Neural cell (in vitro differentiated cells): ENCODE results near the gene GINS2. TPM values are rescaled to one million over a fixed set of nuclear protein-coding genes. Genes with fewer than 3 reads are reported as not detected.
A peak's percentile ranks its signal among the peaks of the same experiment; 100 is the strongest.

ENCODE experiments used
- H2AFZ ChIP-seq: fragments of 200-600, 300-800 bp; sonication (generic), shearing (Covaris generic); 2 replicates; pipeline ENCODE4 v1.6.0; 2014; ENCODE audit warnings: low read depth, mild to moderate bottlenecking, antibody characterized with exemption, low read length, moderate library complexity
- H3F3A ChIP-seq: fragments of 200-600 bp; shearing (Covaris generic); 2 replicates; pipeline ENCODE4 v1.6.1; 2016; ENCODE audit warnings: mild to moderate bottlenecking, moderate library complexity, mixed read lengths, antibody characterized with exemption, low read length; ENCODE audit not compliant: insufficient read depth, poor library complexity, severe bottlenecking
- H3K27ac ChIP-seq: fragments of 200-600, 300-800 bp; sonication (generic), shearing (Covaris generic); 2 replicates; pipeline ENCODE4 v1.5.1; 2014; ENCODE audit warnings: mild to moderate bottlenecking, low read length, moderate library complexity
- H3K27me3 ChIP-seq: fragments of 300-800, 200-600 bp; sonication (generic), shearing (Covaris generic); 2 replicates; pipeline ENCODE4 v1.6.0; 2014; ENCODE audit warnings: mild to moderate bottlenecking, low read depth, low read length, moderate library complexity; ENCODE audit not compliant: insufficient read depth
- H3K36me3 ChIP-seq: fragments of 300-800, 200-600 bp; sonication (generic), shearing (Covaris generic); 2 replicates; pipeline ENCODE4 v1.5.1; 2014; ENCODE audit warnings: mild to moderate bottlenecking, antibody characterized with exemption, low read length, moderate library complexity; ENCODE audit not compliant: insufficient read depth
- H3K4me2 ChIP-seq: fragments of 300-800, 200-600 bp; sonication (generic), shearing (Covaris generic); 2 replicates; pipeline ENCODE4 v1.6.0; 2014; ENCODE audit warnings: mild to moderate bottlenecking, low read length
- H3K4me3 ChIP-seq: fragments of 300-800, 200-600 bp; sonication (generic), shearing (Covaris generic); 2 replicates; pipeline ENCODE4 v1.5.1; 2014; ENCODE audit warnings: mild to moderate bottlenecking, low read length, moderate library complexity
- H3K79me2 ChIP-seq: fragments of 200-600 bp; shearing (Covaris generic); replicated peaks from 2 replicates; pipeline ENCODE4 v1.6.0; 2014; ENCODE audit warnings: mild to moderate bottlenecking, low read length, moderate library complexity; ENCODE audit not compliant: insufficient read depth
- H3K9ac ChIP-seq: fragments of 300-800, 200-600 bp; sonication (generic), shearing (Covaris generic); 2 replicates; pipeline ENCODE4 v1.6.1; 2016; ENCODE audit warnings: mild to moderate bottlenecking, low read length, mixed read lengths
- H3K9me2 ChIP-seq: fragments of 200-600 bp; shearing (Covaris generic); 2 replicates; pipeline ENCODE4 v1.6.1; 2016; ENCODE audit warnings: mild to moderate bottlenecking, low read length, mixed read lengths; ENCODE audit not compliant: insufficient read depth
- H3K9me3 ChIP-seq: fragments of 200-600, 300-800 bp; sonication (generic), shearing (Covaris generic); 2 replicates; pipeline ENCODE4 v1.6.1; 2016; ENCODE audit warnings: mild to moderate bottlenecking, mixed run types, low read length, moderate library complexity, mixed read lengths
- H4K20me1 ChIP-seq: fragments of 200-600 bp; shearing (Covaris generic); 2 replicates; pipeline ENCODE4 v1.6.1; 2016; ENCODE audit warnings: mild to moderate bottlenecking, mixed run types; ENCODE audit not compliant: insufficient read depth
- EP300 ChIP-seq: fragments of 450-650 bp; conservative IDR thresholded peaks from 2 replicates; pipeline ENCODE4 v1.6.1; 2014; ENCODE audit warnings: antibody characterized with exemption, mild to moderate bottlenecking, moderate library complexity; ENCODE audit not compliant: poor library complexity, severe bottlenecking
- EZH2 ChIP-seq: fragments of 200-600, 300-800 bp; shearing (Covaris generic), sonication (generic); IDR thresholded peaks from 2 replicates; pipeline ENCODE4 v1.6.1; 2014; ENCODE audit warnings: antibody characterized with exemption, low read length, borderline replicate concordance, mild to moderate bottlenecking; ENCODE audit not compliant: insufficient read depth, poor library complexity, severe bottlenecking
- MXI1 ChIP-seq: fragments of 450-650 bp; conservative IDR thresholded peaks from 2 replicates; pipeline ENCODE4 v1.6.1; 2014; ENCODE audit warnings: antibody characterized with exemption, mild to moderate bottlenecking; ENCODE audit not compliant: poor library complexity, severe bottlenecking
- POLR2AphosphoS5 ChIP-seq: IDR thresholded peaks from 2 replicates; pipeline ENCODE4 v1.6.1; 2012
- RAD21 ChIP-seq: fragments of 450-650 bp; conservative IDR thresholded peaks from 2 replicates; pipeline ENCODE4 v1.6.1; 2014; ENCODE audit warnings: antibody characterized with exemption, mild to moderate bottlenecking, moderate library complexity
- SMC3 ChIP-seq: fragments of 450-650 bp; conservative IDR thresholded peaks from 2 replicates; pipeline ENCODE4 v1.6.1; 2014; ENCODE audit warnings: antibody characterized with exemption, mild to moderate bottlenecking, moderate library complexity; ENCODE audit not compliant: poor library complexity
- TAF1 ChIP-seq: IDR thresholded peaks from 2 replicates; pipeline ENCODE4 v1.6.1; 2012; ENCODE audit warnings: low read depth
- polyA plus RNA-seq: library from polyadenylated mRNA; depleted of rRNA; stranded (reverse); fragments of >200 nt; gene quantifications from 2 replicates; pipeline ENCODE4 v1.2.3, GENCODE V29; 2014
- TF ChIP-seq, protein P1 (sequence below): fragments of 450-650 bp; IDR thresholded peaks from 2 replicates; pipeline ENCODE4 v1.5.1; 2014; ENCODE audit warnings: antibody characterized with exemption, mild to moderate bottlenecking, moderate library complexity; ENCODE audit not compliant: poor library complexity, severe bottlenecking
- TF ChIP-seq, protein P2 (sequence below): IDR thresholded peaks from 2 replicates; pipeline ENCODE4 v1.6.1; 2012; ENCODE audit warnings: borderline replicate concordance

Gene GINS2
- polyA plus RNA-seq, 1 donor from 2014 or later, result 9.2 TPM

DNA sequence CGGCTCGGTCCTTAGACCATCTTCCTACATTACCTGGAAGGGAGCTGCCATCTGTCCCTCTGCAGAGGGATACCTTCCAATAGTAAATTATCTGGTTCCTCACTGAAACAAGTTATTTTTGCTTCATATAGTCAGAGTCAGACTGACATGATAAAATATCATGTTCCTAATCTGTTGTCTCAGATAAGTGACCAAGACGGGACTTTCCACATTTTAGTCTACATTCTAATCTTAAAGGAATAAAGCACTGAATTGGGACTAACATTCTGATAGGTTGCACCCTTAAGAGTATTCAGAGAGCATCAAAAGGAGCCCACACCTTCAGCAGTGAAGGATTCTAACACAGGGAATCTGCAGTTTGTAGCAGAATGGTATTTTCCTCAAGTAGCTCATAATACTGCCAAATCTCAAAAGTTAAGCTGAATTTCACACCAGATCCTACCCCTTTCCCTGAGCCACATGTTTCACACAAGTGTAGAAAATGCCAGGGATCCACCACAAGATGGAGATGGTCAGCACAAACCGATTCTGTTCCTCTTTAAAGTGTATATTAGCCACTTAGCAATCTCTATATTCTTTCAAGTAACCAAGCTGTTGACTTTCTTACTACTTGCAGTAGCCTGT is 13.4 kb downstream of the GINS2 start:
- Histone ChIP-seq H2AFZ (no peak overlapping the region), H3K9me2 (no peaks in the 10 kb centered on the region), H3K9me3 (no peaks in the 10 kb centered on the region), H3K79me2 (no peaks in the 10 kb centered on the region), H3K27me3 (no peaks in the 10 kb centered on the region), H3K4me3 (no peak overlapping the region), H3K4me2 (no peak overlapping the region), H3K27ac (no peak overlapping the region), H4K20me1 (no peaks in the 10 kb centered on the region), H3K36me3 (peaks cover 3% of the 10 kb centered on the region), H3K9ac (no peak overlapping the region), H3F3A (no peaks in the 10 kb centered on the region)
- TF ChIP-seq POLR2AphosphoS5 (no peak), SMC3 (peak; percentile 56), RAD21 (peak; percentile 33), TAF1 (no peak)
- TF ChIP-seq, protein P1, sequence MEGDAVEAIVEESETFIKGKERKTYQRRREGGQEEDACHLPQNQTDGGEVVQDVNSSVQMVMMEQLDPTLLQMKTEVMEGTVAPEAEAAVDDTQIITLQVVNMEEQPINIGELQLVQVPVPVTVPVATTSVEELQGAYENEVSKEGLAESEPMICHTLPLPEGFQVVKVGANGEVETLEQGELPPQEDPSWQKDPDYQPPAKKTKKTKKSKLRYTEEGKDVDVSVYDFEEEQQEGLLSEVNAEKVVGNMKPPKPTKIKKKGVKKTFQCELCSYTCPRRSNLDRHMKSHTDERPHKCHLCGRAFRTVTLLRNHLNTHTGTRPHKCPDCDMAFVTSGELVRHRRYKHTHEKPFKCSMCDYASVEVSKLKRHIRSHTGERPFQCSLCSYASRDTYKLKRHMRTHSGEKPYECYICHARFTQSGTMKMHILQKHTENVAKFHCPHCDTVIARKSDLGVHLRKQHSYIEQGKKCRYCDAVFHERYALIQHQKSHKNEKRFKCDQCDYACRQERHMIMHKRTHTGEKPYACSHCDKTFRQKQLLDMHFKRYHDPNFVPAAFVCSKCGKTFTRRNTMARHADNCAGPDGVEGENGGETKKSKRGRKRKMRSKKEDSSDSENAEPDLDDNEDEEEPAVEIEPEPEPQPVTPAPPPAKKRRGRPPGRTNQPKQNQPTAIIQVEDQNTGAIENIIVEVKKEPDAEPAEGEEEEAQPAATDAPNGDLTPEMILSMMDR, result peak; percentile 53
- TF ChIP-seq, protein P2, sequence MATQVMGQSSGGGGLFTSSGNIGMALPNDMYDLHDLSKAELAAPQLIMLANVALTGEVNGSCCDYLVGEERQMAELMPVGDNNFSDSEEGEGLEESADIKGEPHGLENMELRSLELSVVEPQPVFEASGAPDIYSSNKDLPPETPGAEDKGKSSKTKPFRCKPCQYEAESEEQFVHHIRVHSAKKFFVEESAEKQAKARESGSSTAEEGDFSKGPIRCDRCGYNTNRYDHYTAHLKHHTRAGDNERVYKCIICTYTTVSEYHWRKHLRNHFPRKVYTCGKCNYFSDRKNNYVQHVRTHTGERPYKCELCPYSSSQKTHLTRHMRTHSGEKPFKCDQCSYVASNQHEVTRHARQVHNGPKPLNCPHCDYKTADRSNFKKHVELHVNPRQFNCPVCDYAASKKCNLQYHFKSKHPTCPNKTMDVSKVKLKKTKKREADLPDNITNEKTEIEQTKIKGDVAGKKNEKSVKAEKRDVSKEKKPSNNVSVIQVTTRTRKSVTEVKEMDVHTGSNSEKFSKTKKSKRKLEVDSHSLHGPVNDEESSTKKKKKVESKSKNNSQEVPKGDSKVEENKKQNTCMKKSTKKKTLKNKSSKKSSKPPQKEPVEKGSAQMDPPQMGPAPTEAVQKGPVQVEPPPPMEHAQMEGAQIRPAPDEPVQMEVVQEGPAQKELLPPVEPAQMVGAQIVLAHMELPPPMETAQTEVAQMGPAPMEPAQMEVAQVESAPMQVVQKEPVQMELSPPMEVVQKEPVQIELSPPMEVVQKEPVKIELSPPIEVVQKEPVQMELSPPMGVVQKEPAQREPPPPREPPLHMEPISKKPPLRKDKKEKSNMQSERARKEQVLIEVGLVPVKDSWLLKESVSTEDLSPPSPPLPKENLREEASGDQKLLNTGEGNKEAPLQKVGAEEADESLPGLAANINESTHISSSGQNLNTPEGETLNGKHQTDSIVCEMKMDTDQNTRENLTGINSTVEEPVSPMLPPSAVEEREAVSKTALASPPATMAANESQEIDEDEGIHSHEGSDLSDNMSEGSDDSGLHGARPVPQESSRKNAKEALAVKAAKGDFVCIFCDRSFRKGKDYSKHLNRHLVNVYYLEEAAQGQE, result no peak

DNA sequence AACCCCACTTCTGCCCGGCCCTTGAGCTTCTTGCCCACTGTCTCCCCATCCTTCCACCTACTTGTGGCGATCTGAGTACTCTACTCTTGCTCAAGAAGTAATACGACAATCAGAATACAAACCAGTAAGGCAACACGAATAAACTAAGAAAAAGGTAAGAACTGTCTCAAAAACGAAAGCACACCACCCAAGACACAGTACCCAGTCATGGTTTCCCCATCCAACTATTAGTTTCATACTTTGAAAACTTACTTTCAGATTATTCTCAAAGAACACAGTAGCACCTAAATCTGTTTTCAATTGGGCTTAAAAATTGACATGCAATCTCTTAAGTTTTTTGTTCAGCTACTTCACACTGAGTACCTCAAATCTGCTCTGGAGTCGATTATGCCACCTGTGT is 13.9 kb downstream of the GINS2 start:
- no peaks in the 10 kb centered on the region for H3K9me2 ChIP-seq
- H3K27me3 ChIP-seq, result no peaks in the 10 kb centered on the region
- H4K20me1 ChIP-seq, result no peaks in the 10 kb centered on the region
- no peaks in the 10 kb centered on the region for H3F3A ChIP-seq
- H3K9me3 ChIP-seq, result no peaks in the 10 kb centered on the region
- H3K27ac ChIP-seq, result no peak overlapping the region
- H3K9ac ChIP-seq, result no peak overlapping the region
- no peak overlapping the region for H3K4me2 ChIP-seq
- no peaks in the 10 kb centered on the region for H3K79me2 ChIP-seq
- TF ChIP-seq, protein P1, result no peak
- TF ChIP-seq POLR2AphosphoS5 (no peak), SMC3 (no peak), EP300 (no peak), MXI1 (no peak), EZH2 (no peak), TAF1 (no peak), RAD21 (no peak)
- TF ChIP-seq, protein P2, result no peak
- no peak overlapping the region for H2AFZ ChIP-seq
- H3K4me3 ChIP-seq, result no peak overlapping the region
- no peaks in the 10 kb centered on the region for H3K36me3 ChIP-seq
